Hepatocyte (in vitro differentiated cells): ENCODE data around the gene CLEC4M. TPM values are rescaled to one million over a fixed set of nuclear protein-coding genes. Genes with fewer than 3 reads are reported as not detected.

Source experiments
- DNase-seq: peaks from one replicate; pipeline ENCODE4 v3.0.0-alpha.2; 2016; ENCODE audit warnings: low spot score
- H2AFZ ChIP-seq: fragments of 200-600 bp; sonication (generic); 2 replicates; pipeline ENCODE4 v1.6.0; 2016; ENCODE audit warnings: antibody characterized with exemption, mild to moderate bottlenecking
- H3K27ac ChIP-seq: fragments of 200-600 bp; sonication (generic); 2 replicates; pipeline ENCODE4 v1.5.1; 2016; ENCODE audit warnings: mild to moderate bottlenecking
- H3K27me3 ChIP-seq: fragments of 200-600 bp; sonication (generic); 2 replicates; pipeline ENCODE4 v1.6.1; 2016
- H3K36me3 ChIP-seq: fragments of 200-600 bp; sonication (generic); replicated peaks from 2 replicates; pipeline ENCODE4 v1.5.1; 2016; ENCODE audit warnings: low read depth; ENCODE audit not compliant: insufficient read depth
- H3K4me1 ChIP-seq: fragments of 200-600 bp; sonication (generic); 2 replicates; pipeline ENCODE4 v1.5.1; 2016; ENCODE audit warnings: mild to moderate bottlenecking, moderate library complexity; ENCODE audit not compliant: insufficient read depth
- H3K4me2 ChIP-seq: fragments of 200-600 bp; sonication (generic); 2 replicates; pipeline ENCODE4 v1.6.0; 2016
- H3K4me3 ChIP-seq: fragments of 200-600 bp; sonication (generic); 2 replicates; pipeline ENCODE4 v1.5.1; 2016; ENCODE audit warnings: mild to moderate bottlenecking
- H3K79me2 ChIP-seq: fragments of 200-600 bp; sonication (generic); 2 replicates; pipeline ENCODE4 v1.6.0; 2017; ENCODE audit warnings: mild to moderate bottlenecking
- H3K9me2 ChIP-seq: fragments of 200-600 bp; sonication (generic); replicated peaks from 2 replicates; pipeline ENCODE4 v1.6.0; 2017; ENCODE audit warnings: mild to moderate bottlenecking; ENCODE audit not compliant: insufficient read depth
- H3K9me3 ChIP-seq: fragments of 200-600 bp; sonication (generic); 2 replicates; pipeline ENCODE4 v1.5.1; 2016; ENCODE audit warnings: low read depth, mild to moderate bottlenecking
- H4K20me1 ChIP-seq: fragments of 200-600 bp; sonication (generic); 2 replicates; pipeline ENCODE4 v1.6.0; 2016; ENCODE audit warnings: mild to moderate bottlenecking; ENCODE audit not compliant: insufficient read depth, poor library complexity, severe bottlenecking
- CTCF ChIP-seq: fragments of 200-600 bp; sonication (generic); IDR thresholded peaks from 2 replicates; pipeline ENCODE4 v1.5.1; 2016; ENCODE audit warnings: antibody characterized with exemption, mild to moderate bottlenecking; ENCODE audit not compliant: poor library complexity
- EZH2 ChIP-seq: fragments of 200-600 bp; sonication (generic); IDR thresholded peaks from 2 replicates; pipeline ENCODE4 v1.6.1; 2016; ENCODE audit warnings: antibody characterized with exemption, mild to moderate bottlenecking, borderline replicate concordance
- EZH2phosphoT487 ChIP-seq: fragments of 200-600 bp; sonication (generic); IDR thresholded peaks from one replicate; pipeline ENCODE4 v1.6.1; 2018; ENCODE audit warnings: antibody characterized with exemption, mild to moderate bottlenecking, low read depth, moderate library complexity; ENCODE audit not compliant: unreplicated experiment, severe bottlenecking
- WGBS: methylation state at CpG from one replicate; pipeline ENCODE4 v1.1.6; 2016; ENCODE audit warnings: low lambda C conversion rate; ENCODE audit errors: missing lambda C conversion rate; 5-methylcytosine and 5-hydroxymethylcytosine counted together
- polyA plus RNA-seq: library from polyadenylated mRNA; unstranded; fragments of >200 nt; fragmentation: Nextera tagmentation; extraction: Ambion mirVana; gene quantifications from 2 replicates; pipeline ENCODE4 v1.2.1, GENCODE V29; 2016
- total RNA-seq: library from RNA; depleted of rRNA; stranded (reverse); fragments of >200 nt; gene quantifications from 2 replicates; pipeline ENCODE4 v1.2.3, GENCODE V29; 2014

The CLEC4M gene
- total and polyA plus RNA-seq, 2 experiments from 2014 or later, result 0.07 TPM; not detected in 1

GRCh38 chr19:7731218-7731595 lies 31.8 kb upstream of the CLEC4M start:
- H3K4me2 ChIP-seq, result no peak overlapping the region
- no peak overlapping the region for H3K27ac ChIP-seq
- H3K9me2 ChIP-seq, result no peaks in the 10 kb centered on the region
- H3K36me3 ChIP-seq, result no peaks in the 10 kb centered on the region
- DNase-seq, result no peak
- no peaks in the 10 kb centered on the region for H3K9me3 ChIP-seq
- H3K4me3 ChIP-seq, result no peak overlapping the region
- H3K27me3 ChIP-seq, result peaks cover 57% of the 10 kb centered on the region
- no peak for TF ChIP-seq EZH2
- TF ChIP-seq EZH2phosphoT487, result no peak
- no peak for TF ChIP-seq CTCF
- H3K4me1 ChIP-seq, result no peaks in the 10 kb centered on the region
- no peaks in the 10 kb centered on the region for H3K79me2 ChIP-seq
- H4K20me1 ChIP-seq, result no peaks in the 10 kb centered on the region
- 83% methylated on average over 37 of the region's 39 CpGs for WGBS
- no peak overlapping the region for H2AFZ ChIP-seq

DNA sequence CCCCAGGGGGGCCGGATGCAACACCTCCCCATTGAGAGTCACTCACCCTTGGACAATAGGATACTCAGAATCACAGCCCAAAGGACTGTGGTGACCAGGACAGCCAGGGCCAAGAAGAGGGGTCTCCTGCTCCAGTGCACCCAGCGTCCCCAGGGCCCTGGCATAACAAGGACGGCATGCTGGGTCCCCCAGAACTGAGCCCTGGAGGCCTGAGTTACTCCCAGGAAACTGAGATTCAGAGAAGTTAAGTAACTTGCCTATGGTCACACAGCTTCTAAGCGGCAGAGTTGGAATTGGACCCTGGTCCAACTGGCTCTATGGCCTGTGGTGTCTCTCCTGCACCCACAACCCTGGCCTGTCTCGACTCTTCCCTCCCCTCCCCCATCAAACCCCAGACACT lies 31.4 kb upstream of the CLEC4M start:
- H3K4me1 ChIP-seq, result no peaks in the 10 kb centered on the region
- peaks cover 57% of the 10 kb centered on the region for H3K27me3 ChIP-seq
- H3K36me3 ChIP-seq, result no peaks in the 10 kb centered on the region
- no peak overlapping the region for H2AFZ ChIP-seq
- 81% methylated on average over 5 of the region's 5 CpGs for WGBS
- H3K27ac ChIP-seq, result no peak overlapping the region
- no peaks in the 10 kb centered on the region for H4K20me1 ChIP-seq
- TF ChIP-seq CTCF, result no peak
- no peak for TF ChIP-seq EZH2phosphoT487
- no peak for TF ChIP-seq EZH2
- no peaks in the 10 kb centered on the region for H3K79me2 ChIP-seq
- no peak overlapping the region for H3K4me3 ChIP-seq
- no peak for DNase-seq
- no peaks in the 10 kb centered on the region for H3K9me2 ChIP-seq
- no peaks in the 10 kb centered on the region for H3K9me3 ChIP-seq
- no peak overlapping the region for H3K4me2 ChIP-seq

DNA sequence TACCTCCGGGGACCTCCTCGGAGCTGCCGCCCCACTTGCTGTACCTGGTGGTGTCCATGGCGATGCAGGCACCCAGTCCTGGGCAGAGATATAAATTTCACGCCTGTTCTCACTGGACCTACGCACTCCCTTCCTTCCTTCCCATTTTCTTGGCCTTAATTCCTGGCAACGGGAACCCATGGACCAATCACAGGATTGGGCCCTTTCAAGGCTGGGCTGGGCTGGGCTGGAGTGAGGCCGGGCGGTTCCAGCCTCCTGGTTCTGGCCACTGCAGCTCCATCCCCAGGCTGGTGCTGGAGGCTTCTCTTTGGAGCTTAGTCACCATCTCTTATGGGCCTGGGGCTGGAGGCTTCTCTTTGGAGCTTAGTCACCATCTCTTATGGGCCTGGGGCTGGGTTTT lies 31.0 kb upstream of the CLEC4M start, which contains the start of gene CLEC4G:
Gene CLEC4G (minus strand): TSS at position 66 of the 400 bp plus-strand sequence. CDS start 8 bp downstream, at position 58.
- Histone ChIP-seq H3K9me3 (no peaks in the 10 kb centered on the region), H4K20me1 (no peaks in the 10 kb centered on the region), H3K36me3 (no peaks in the 10 kb centered on the region), H2AFZ (no peak within 1 kb of the TSS), H3K4me3 (no peak within 1 kb of the TSS), H3K4me2 (no peak within 1 kb of the TSS), H3K79me2 (no peaks in the 10 kb centered on the region), H3K27ac (no peak within 1 kb of the TSS), H3K27me3 (peaks cover 58% of the 10 kb centered on the region), H3K9me2 (no peaks in the 10 kb centered on the region), H3K4me1 (no peaks in the 10 kb centered on the region)
- TF ChIP-seq EZH2phosphoT487 (no peak), EZH2 (no peak), CTCF (no peak)
- no peak for DNase-seq
- WGBS, result 66% methylated on average over 9 of the region's 9 CpGs

- 74% methylated on average over 6 of the region's 6 CpGs for WGBS
- H3K27me3 ChIP-seq, result peaks cover 50% of the 10 kb centered on the region
- no peaks in the 10 kb centered on the region for H4K20me1 ChIP-seq
These were observed 29.7 kb upstream of the CLEC4M start for GRCh38 chr19:7733376-7733775.

More at GRCh38 chr19:7733376-7733775, 29.7 kb upstream of the CLEC4M start:
- Histone ChIP-seq H3K36me3 (no peaks in the 10 kb centered on the region), H3K4me2 (no peak overlapping the region), H3K9me3 (no peaks in the 10 kb centered on the region), H3K9me2 (no peaks in the 10 kb centered on the region), H3K4me1 (no peaks in the 10 kb centered on the region), H3K27ac (no peak overlapping the region), H3K4me3 (no peak overlapping the region), H2AFZ (no peak overlapping the region), H3K79me2 (no peaks in the 10 kb centered on the region)
- TF ChIP-seq EZH2, result no peak
- no peak for TF ChIP-seq CTCF
- no peak for TF ChIP-seq EZH2phosphoT487
- DNase-seq, result no peak
